Astrocyte (in vitro differentiated cells and primary cell): ENCODE data around the gene ROR2. TPM values are rescaled to one million over a fixed set of nuclear protein-coding genes. Genes with fewer than 3 reads are reported as not detected.

Experiments used
- DNase-seq: peaks from one replicate; pipeline ENCODE4 v3.0.0-alpha.2; 2010; ENCODE audit warnings: low read depth
- FAIRE-seq: peaks from 2 replicates; lab custom pipeline; 2011; peaks lifted over from hg19 to GRCh38; lab: Jason Lieb, UNC
- H2AFZ ChIP-seq: 2 replicates; pipeline ENCODE4 v1.6.0; 2012; ENCODE audit warnings: low read depth, low read length, inconsistent platforms
- H3K27ac ChIP-seq: 2 replicates; pipeline ENCODE4 v1.5.1; 2011; ENCODE audit warnings: low read depth, low read length, inconsistent platforms
- H3K27me3 ChIP-seq: 2 replicates; pipeline ENCODE4 v1.6.0; 2011; ENCODE audit warnings: low read length, inconsistent platforms; ENCODE audit not compliant: insufficient read depth
- H3K36me3 ChIP-seq: 2 replicates; pipeline ENCODE4 v1.5.1; 2011; ENCODE audit warnings: low read length, inconsistent platforms; ENCODE audit not compliant: insufficient read depth
- H3K4me1 ChIP-seq: 2 replicates; pipeline ENCODE4 v1.5.1; 2011; ENCODE audit warnings: low read length, inconsistent platforms; ENCODE audit not compliant: insufficient read depth
- H3K4me2 ChIP-seq: 2 replicates; pipeline ENCODE4 v1.6.0; 2012; ENCODE audit warnings: low read length, inconsistent platforms
- H3K4me3 ChIP-seq: 2 replicates; pipeline ENCODE4 v1.5.1; 2011; ENCODE audit warnings: low read depth, mild to moderate bottlenecking, low read length, inconsistent platforms; ENCODE audit not compliant: insufficient read depth
- H3K79me2 ChIP-seq: 2 replicates; pipeline ENCODE4 v1.6.0; 2012; ENCODE audit warnings: mild to moderate bottlenecking, low read length, inconsistent platforms; ENCODE audit not compliant: insufficient read depth
- H3K9ac ChIP-seq: 2 replicates; pipeline ENCODE4 v1.6.0; 2012; ENCODE audit warnings: mild to moderate bottlenecking, low read length, inconsistent platforms
- H3K9me3 ChIP-seq: 2 replicates; pipeline ENCODE4 v1.5.1; 2012; ENCODE audit warnings: low read depth, mild to moderate bottlenecking, low read length, inconsistent platforms; ENCODE audit not compliant: insufficient read depth
- H4K20me1 ChIP-seq: 2 replicates; pipeline ENCODE4 v1.6.0; 2012; ENCODE audit warnings: low read length, inconsistent platforms; ENCODE audit not compliant: insufficient read depth
- H3K27ac Mint-ChIP-seq: one replicate; pipeline ENCODE4 v1.8.0; 2021; ENCODE audit warnings: mild to moderate bottlenecking, mixed read lengths; ENCODE audit not compliant: unreplicated experiment
- H3K27me3 Mint-ChIP-seq: one replicate; pipeline ENCODE4 v1.8.0; 2021; ENCODE audit warnings: low read depth, mixed read lengths; ENCODE audit not compliant: unreplicated experiment
- H3K36me3 Mint-ChIP-seq: one replicate; pipeline ENCODE4 v1.8.0; 2021; ENCODE audit warnings: low read depth, mixed read lengths; ENCODE audit not compliant: unreplicated experiment
- H3K4me1 Mint-ChIP-seq: one replicate; pipeline ENCODE4 v1.8.0; 2021; ENCODE audit warnings: low read depth, mixed read lengths; ENCODE audit not compliant: unreplicated experiment
- H3K4me3 Mint-ChIP-seq: one replicate; pipeline ENCODE4 v1.8.0; 2021; ENCODE audit warnings: mild to moderate bottlenecking, moderate library complexity, mixed read lengths; ENCODE audit not compliant: unreplicated experiment
- H3K9me3 Mint-ChIP-seq: one replicate; pipeline ENCODE4 v1.8.0; 2021; ENCODE audit warnings: mild to moderate bottlenecking, mixed read lengths; ENCODE audit not compliant: unreplicated experiment
- EZH2 ChIP-seq: IDR thresholded peaks from 2 replicates; pipeline ENCODE4 v1.6.1; 2012; ENCODE audit warnings: mild to moderate bottlenecking, low read length, inconsistent platforms; ENCODE audit not compliant: insufficient read depth
- total RNA-seq: library from RNA; stranded (reverse); gene quantifications from 2 replicates; pipeline ENCODE4 v1.2.1, GENCODE V29; 2021
- TF ChIP-seq, protein P1 (sequence below): IDR thresholded peaks from 2 replicates; pipeline ENCODE4 v1.5.1; 2011; ENCODE audit warnings: low read depth, mild to moderate bottlenecking, inconsistent platforms, low read length, moderate library complexity; ENCODE audit not compliant: insufficient read depth

The ROR2 gene
- total RNA-seq, 1 donor from 2014 or later = 4.9 TPM

DNA sequence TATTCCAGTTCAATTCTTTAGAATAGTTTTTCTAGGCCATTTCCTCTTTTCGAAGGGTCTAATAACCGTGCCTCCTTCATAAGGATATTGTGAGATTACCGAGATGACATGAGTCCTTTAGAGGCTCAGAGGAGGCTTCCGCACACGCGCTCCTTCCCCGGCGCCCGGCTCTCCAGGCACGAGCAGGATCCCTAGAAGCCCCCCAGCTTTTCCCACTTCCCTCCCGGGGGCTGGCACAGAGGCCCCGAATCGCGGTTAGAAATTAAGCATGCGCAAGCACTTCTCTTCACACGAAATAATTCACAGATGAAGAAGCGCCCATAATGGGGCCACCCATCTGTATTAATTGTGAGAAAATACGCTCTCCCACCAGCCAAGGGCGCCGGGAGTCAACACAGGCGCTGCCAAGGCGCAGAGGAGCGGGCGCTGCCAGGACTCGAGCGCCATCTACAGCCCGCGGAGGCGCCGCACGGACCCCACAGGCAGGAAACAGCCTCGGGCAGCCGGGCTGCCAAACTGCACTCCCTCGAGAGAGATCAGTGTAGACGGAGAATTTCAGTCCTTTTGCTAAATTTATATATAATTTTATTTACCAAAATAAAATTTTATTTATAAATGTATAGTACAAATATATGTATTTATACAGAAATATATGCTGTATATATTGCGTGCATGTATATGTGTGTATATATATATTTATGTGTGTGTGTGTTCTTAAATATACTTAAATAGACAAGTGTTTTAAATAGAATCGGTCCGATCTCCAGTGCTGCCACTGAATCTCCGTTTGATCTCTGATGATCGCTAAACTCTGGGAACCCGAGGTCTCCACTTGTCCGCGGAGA lies 268.3 kb downstream of the ROR2 start:
- FAIRE-seq (no peak), DNase-seq (peak; percentile 36)
- Histone ChIP-seq H3K27ac (no peak overlapping the region), H3K4me3 (no peak overlapping the region), H3K4me2 (peak overlapping the region; percentile 82), H3K9ac (peak overlapping the region; percentile 60), H3K9me3 (no peaks in the 10 kb centered on the region), H2AFZ (peak overlapping the region; percentile 65), H4K20me1 (no peaks in the 10 kb centered on the region), H3K79me2 (no peaks in the 10 kb centered on the region), H3K27me3 (no peaks in the 10 kb centered on the region), H3K4me1 (no peaks in the 10 kb centered on the region), H3K36me3 (no peaks in the 10 kb centered on the region)
- Mint-ChIP-seq H3K4me1 (peaks cover 27% of the 10 kb centered on the region), H3K27me3 (no peaks in the 10 kb centered on the region), H3K36me3 (no peaks in the 10 kb centered on the region), H3K4me3 (no peak overlapping the region), H3K9me3 (no peaks in the 10 kb centered on the region), H3K27ac (no peak overlapping the region)
- TF ChIP-seq, protein P1, sequence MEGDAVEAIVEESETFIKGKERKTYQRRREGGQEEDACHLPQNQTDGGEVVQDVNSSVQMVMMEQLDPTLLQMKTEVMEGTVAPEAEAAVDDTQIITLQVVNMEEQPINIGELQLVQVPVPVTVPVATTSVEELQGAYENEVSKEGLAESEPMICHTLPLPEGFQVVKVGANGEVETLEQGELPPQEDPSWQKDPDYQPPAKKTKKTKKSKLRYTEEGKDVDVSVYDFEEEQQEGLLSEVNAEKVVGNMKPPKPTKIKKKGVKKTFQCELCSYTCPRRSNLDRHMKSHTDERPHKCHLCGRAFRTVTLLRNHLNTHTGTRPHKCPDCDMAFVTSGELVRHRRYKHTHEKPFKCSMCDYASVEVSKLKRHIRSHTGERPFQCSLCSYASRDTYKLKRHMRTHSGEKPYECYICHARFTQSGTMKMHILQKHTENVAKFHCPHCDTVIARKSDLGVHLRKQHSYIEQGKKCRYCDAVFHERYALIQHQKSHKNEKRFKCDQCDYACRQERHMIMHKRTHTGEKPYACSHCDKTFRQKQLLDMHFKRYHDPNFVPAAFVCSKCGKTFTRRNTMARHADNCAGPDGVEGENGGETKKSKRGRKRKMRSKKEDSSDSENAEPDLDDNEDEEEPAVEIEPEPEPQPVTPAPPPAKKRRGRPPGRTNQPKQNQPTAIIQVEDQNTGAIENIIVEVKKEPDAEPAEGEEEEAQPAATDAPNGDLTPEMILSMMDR = peak; percentile 82
- TF ChIP-seq EZH2 = no peak

DNA sequence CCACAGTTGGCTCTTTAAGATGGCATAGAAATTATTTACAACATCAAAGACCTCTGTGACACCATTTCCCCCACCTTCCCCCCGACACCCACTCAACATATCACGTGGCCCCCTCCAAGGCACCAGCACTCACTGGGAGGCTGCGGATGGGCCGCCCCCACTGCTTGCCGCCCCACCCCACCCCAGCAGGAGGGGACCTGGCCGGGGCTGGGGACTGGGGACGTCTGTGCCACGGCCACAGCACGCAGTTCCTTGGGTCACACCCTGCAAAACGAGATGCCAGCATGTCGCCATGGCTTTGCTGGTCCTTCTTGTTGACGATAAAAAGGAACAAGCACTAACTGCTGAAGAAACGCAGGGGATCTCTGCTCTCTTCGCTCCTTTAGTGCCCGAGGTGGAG lies 269.0 kb downstream of the ROR2 start:
- H3K27me3 Mint-ChIP-seq = no peaks in the 10 kb centered on the region
- Histone ChIP-seq H3K4me3 (no peak overlapping the region), H3K27me3 (no peaks in the 10 kb centered on the region), H3K9me3 (no peaks in the 10 kb centered on the region), H3K9ac (peak overlapping the region; percentile 60), H3K4me1 (no peaks in the 10 kb centered on the region), H2AFZ (no peak overlapping the region), H3K36me3 (no peaks in the 10 kb centered on the region), H3K27ac (no peak overlapping the region), H3K79me2 (no peaks in the 10 kb centered on the region), H3K4me2 (peak overlapping the region; percentile 82), H4K20me1 (no peaks in the 10 kb centered on the region)
- H3K9me3 Mint-ChIP-seq = no peaks in the 10 kb centered on the region
- no peak overlapping the region for H3K27ac Mint-ChIP-seq
- peaks cover 27% of the 10 kb centered on the region for H3K4me1 Mint-ChIP-seq
- DNase-seq (no peak), FAIRE-seq (no peak)
- TF ChIP-seq, protein P1 = no peak
- no peak for TF ChIP-seq EZH2
- H3K36me3 Mint-ChIP-seq = no peaks in the 10 kb centered on the region
- H3K4me3 Mint-ChIP-seq = no peak overlapping the region

DNA sequence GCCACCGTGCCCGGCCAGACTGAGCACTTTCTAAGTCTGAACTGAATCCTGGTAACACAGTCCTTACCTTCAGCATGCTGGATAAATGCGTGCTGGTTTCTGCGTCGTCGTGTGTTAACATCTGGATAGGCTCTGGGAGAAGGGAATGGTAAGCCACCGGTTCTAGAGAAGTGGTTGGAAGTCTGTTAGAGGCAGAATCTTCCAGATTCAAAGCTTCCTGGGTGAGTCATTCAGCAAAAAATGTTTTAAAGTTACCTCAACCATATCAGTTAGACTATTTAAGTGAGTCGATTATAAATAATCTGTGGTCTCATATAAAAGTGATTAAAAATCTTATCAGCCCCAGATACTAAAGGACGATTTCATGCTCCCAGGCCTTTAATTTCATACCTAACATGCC lies 269.9 kb downstream of the ROR2 start:
- no peak overlapping the region for H2AFZ ChIP-seq
- Mint-ChIP-seq H3K27me3 (no peaks in the 10 kb centered on the region), H3K4me3 (no peak overlapping the region), H3K9me3 (peaks cover under 1% of the 10 kb centered on the region), H3K36me3 (no peaks in the 10 kb centered on the region), H3K4me1 (peaks cover 27% of the 10 kb centered on the region), H3K27ac (peak overlapping the region; percentile 53)
- TF ChIP-seq EZH2 = no peak
- TF ChIP-seq, protein P1 = no peak
- H3K4me2 ChIP-seq = no peak overlapping the region
- H3K36me3 ChIP-seq = no peaks in the 10 kb centered on the region
- no peak overlapping the region for H3K4me3 ChIP-seq
- no peaks in the 10 kb centered on the region for H3K27me3 ChIP-seq
- DNase-seq = peak; percentile 56
- peak; percentile 56 for FAIRE-seq
- no peak overlapping the region for H3K9ac ChIP-seq
- no peaks in the 10 kb centered on the region for H3K79me2 ChIP-seq
- no peak overlapping the region for H3K27ac ChIP-seq
- no peaks in the 10 kb centered on the region for H3K4me1 ChIP-seq
- H3K9me3 ChIP-seq = no peaks in the 10 kb centered on the region
- no peaks in the 10 kb centered on the region for H4K20me1 ChIP-seq
